ENCODE results near the gene FERMT2.

Gene FERMT2

GRCh38 chr14:52987514-52987913, 36.7 kb upstream of the FERMT2 start:
- DNase-seq (ENCODE audit: low read depth): no peak
- no peak for TF ChIP-seq CTCF (conservative IDR thresholded peaks at IDR 0.05; ENCODE audit: low read length)
- no peak overlapping the region for H3K4me3 ChIP-seq (ENCODE audit: low read length)

GRCh38 chr14:52987042-52987441, 36.2 kb upstream of the FERMT2 start:
- DNase-seq (ENCODE audit: low read depth): no peak
- TF ChIP-seq CTCF (conservative IDR thresholded peaks at IDR 0.05; ENCODE audit: low read length): no peak
- H3K4me3 ChIP-seq (ENCODE audit: low read length): no peak overlapping the region

GRCh38 chr14:52977798-52978197, 26.9 kb upstream of the FERMT2 start:
- TF ChIP-seq CTCF (conservative IDR thresholded peaks at IDR 0.05; ENCODE audit: low read length): no peak
- no peak overlapping the region for H3K4me3 ChIP-seq (ENCODE audit: low read length)
- DNase-seq (ENCODE audit: low read depth): no peak

GRCh38 chr14:52974406-52974805, 23.6 kb upstream of the FERMT2 start:
- no peak overlapping the region for H3K4me3 ChIP-seq (ENCODE audit: low read length)
- no peak for DNase-seq (ENCODE audit: low read depth)
- no peak for TF ChIP-seq CTCF (conservative IDR thresholded peaks at IDR 0.05; ENCODE audit: low read length)

GRCh38 chr14:52961060-52961639, 10.3 kb upstream of the FERMT2 start:
- peak; percentile 58 for DNase-seq (ENCODE audit: low read depth)
- peak; percentile 72 for TF ChIP-seq CTCF (conservative IDR thresholded peaks at IDR 0.05; ENCODE audit: low read length)
- H3K4me3 ChIP-seq (ENCODE audit: low read length): no peak overlapping the region

GRCh38 chr14:52960627-52961026, 9.8 kb upstream of the FERMT2 start:
- H3K4me3 ChIP-seq (ENCODE audit: low read length): no peak overlapping the region
- no peak for TF ChIP-seq CTCF (conservative IDR thresholded peaks at IDR 0.05; ENCODE audit: low read length)
- no peak for DNase-seq (ENCODE audit: low read depth)

- no peak for TF ChIP-seq CTCF (conservative IDR thresholded peaks at IDR 0.05; ENCODE audit: low read length)
- DNase-seq (ENCODE audit: low read depth): no peak
- no peak overlapping the region for H3K4me3 ChIP-seq (ENCODE audit: low read length)
These were observed 3.7 kb upstream of the FERMT2 start for GRCh38 chr14:52954346-52955214.
